Stimulated activated naive B cell treated with anti-CD40 and anti-IgM and Interleukin-4, amounts not matched to agents 10 μg/mL and 1 μg/mL and 100 μg/mL, for 72 hours (primary cell): ENCODE results near the gene VPS13C.
"Not testable (repeated sequence)": the region's sequence is repeated elsewhere in the genome, so short reads cannot be mapped to it uniquely, and the experiment has no call there.

Experiments used
- ATAC-seq, 2 donors: fragments of 150-1000 bp; cut with Tn5 transposase; replicated peaks; 2 replicates each; pipeline ENCODE4 v1.10.0; 2021; ENCODE audit warnings: moderate library complexity in 1 of 2
- DNase-seq: peaks from one replicate; pipeline ENCODE4 v3.0.0; 2021
- H3K27ac Mint-ChIP-seq: one replicate; pipeline ENCODE4 v1.8.0; 2022; ENCODE audit warnings: mild to moderate bottlenecking, mixed read lengths
- H3K27me3 Mint-ChIP-seq, 2 donors: one replicate each; pipeline ENCODE4 v1.8.0; 2022; ENCODE audit warnings: mixed read lengths in 2 of 2
- H3K36me3 Mint-ChIP-seq, 2 donors: one replicate each; pipeline ENCODE4 v1.8.0; 2022; ENCODE audit warnings: mixed read lengths in 2 of 2, mild to moderate bottlenecking in 1 of 2
- H3K4me1 Mint-ChIP-seq, 2 donors: one replicate each; pipeline ENCODE4 v1.8.0; 2022; ENCODE audit warnings: mixed read lengths in 2 of 2, mild to moderate bottlenecking in 1 of 2
- H3K4me3 Mint-ChIP-seq, 2 donors: one replicate each; pipeline ENCODE4 v1.8.0; 2022; ENCODE audit warnings: mild to moderate bottlenecking in 2 of 2, mixed read lengths in 2 of 2, moderate library complexity in 1 of 2
- H3K9me3 Mint-ChIP-seq, 2 donors: one replicate each; pipeline ENCODE4 v1.8.0; 2022; ENCODE audit warnings: mixed read lengths in 2 of 2, mild to moderate bottlenecking in 1 of 2

VPS13C gene

DNA sequence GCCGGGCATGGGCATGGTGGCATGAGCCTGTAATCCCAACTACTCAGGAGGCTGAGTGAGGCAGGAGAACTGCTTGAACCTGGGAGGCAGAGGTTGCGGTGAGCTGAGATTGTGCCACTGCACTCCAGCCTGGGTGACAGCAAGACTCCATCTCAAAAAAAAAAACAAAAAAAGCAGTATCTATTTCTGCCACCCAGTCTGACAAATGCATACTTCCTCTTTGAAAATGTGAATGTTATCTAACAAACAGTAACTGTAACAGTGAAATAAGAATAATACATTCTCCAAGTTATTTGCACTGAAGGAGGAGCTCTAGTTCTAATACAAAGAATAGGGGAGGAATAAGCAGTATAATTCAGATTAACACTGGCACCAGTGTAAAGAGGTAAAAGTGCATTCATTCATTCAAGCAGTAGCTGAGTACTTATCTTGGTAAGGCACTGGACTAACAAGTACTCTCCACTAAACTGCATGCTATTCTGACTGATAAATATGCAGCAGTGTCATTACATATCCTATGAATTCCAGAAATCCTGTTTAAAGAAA, 12.9 kb downstream of the VPS13C start:
- DNase-seq (no peak), ATAC-seq (peak; percentile 56 to 69)
- Mint-ChIP-seq H3K9me3 (peaks cover 0 to 2% of the 10 kb centered on the region in 2 donors), H3K4me3 (no peak overlapping the region), H3K27ac (peak overlapping the region; percentile 83), H3K27me3 (no peaks in the 10 kb centered on the region), H3K36me3 (peaks cover 5 to 8% of the 10 kb centered on the region in 2 donors), H3K4me1 (peaks cover 17 to 46% of the 10 kb centered on the region in 2 donors)

DNA sequence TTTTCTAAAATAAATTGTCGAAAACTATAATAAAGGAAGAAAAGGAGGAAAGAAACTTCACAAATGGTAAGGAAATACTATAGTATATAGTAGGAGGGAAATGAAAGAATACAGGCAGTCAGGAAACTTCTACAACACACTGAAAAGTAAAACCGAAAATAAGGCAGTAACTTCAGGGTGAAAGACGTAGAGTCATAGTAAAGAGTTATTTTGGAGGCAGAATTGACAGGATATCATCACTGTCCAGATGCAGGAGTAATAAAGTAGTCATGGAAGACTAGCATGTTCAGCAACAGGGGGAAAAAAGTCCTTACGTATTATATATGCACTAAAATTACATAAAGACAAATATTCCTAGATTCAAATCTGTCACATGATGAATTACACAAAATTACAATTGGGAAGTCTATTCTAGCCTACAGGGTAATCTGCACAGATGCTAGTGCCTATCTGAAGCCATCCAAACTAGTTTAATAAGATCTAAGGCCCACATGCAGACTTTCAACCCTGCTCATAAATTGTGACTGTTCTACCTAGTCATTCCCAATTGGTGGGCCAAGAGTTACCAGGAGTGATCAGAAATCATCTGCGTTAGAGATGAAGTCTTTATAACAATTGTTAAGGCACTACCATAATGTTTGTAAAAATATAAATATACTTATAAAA, 14.0 kb downstream of the VPS13C start:
- Mint-ChIP-seq H3K27ac (peak overlapping the region; percentile 57), H3K27me3 (no peaks in the 10 kb centered on the region), H3K4me3 (peak overlapping the region; percentile 11 to 36), H3K4me1 (peaks cover 15 to 37% of the 10 kb centered on the region in 2 donors), H3K9me3 (peaks cover 0 to 2% of the 10 kb centered on the region in 2 donors), H3K36me3 (peaks cover 3 to 8% of the 10 kb centered on the region in 2 donors)
- ATAC-seq (peak; percentile 38 to 59), DNase-seq (no peak)

DNA sequence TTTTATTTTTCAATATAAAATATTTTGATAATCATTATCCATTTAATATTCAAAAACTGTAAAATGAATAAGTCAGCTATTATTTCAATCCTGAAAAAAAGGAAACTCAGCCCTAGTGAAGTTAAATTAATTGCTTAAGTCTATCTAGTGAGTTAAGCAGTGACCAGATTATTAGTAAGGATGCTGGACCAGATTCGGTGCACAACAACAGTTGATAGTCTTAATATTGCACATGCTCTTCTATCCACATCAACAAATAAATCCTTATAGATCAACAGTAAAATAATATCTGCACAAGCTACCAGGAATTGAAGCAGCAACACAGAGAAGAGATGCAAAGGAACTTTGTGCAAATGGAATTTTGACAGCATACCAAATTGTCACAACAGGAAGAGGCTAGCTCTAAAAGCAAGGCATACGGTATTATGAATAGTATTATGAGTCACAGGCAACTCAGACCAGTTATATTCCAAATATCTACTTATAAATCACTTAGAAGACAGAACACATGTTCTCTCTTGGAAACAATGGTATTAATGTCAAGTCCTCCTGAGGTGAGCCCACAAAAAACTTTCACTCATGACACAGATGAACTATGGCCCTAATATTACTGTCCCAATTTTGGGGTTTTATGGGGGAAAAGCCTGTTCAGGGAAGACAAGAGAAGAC, 24.9 kb downstream of the VPS13C start:
- Mint-ChIP-seq H3K4me1 (peaks cover 0 to 3% of the 10 kb centered on the region in 2 donors), H3K4me3 (no peak overlapping the region), H3K27ac (no peak overlapping the region), H3K27me3 (no peaks in the 10 kb centered on the region), H3K9me3 (peaks cover 3 to 4% of the 10 kb centered on the region in 2 donors), H3K36me3 (peaks cover 22 to 27% of the 10 kb centered on the region in 2 donors)
- ATAC-seq (no peak), DNase-seq (no peak)

DNA sequence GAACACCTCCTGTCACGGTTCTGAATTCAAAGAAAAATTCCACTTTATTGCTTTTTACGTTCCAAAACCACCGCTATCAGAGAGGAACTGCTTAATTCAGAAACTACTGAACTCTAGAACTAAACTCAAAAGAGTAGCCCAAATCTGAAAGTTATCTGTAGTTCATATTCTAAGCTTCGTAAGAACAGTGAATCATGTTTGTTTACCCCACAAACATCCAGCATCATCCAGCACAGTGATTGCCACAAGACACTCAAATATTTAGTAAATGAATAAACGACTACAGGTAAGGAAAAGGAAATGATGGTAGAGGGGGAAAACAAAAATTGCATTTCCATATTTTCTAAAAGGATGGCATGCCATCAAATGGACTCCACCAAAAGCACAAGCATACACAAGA, 32.3 kb downstream of the VPS13C start:
- no peak for ATAC-seq
- Mint-ChIP-seq H3K27me3 (no peaks in the 10 kb centered on the region), H3K4me3 (no peak overlapping the region), H3K36me3 (peaks cover 25 to 28% of the 10 kb centered on the region in 2 donors), H3K27ac (peak overlapping the region; percentile 25), H3K4me1 (peaks cover 6 to 23% of the 10 kb centered on the region in 2 donors), H3K9me3 (no peaks in the 10 kb centered on the region)
- no peak for DNase-seq

DNA sequence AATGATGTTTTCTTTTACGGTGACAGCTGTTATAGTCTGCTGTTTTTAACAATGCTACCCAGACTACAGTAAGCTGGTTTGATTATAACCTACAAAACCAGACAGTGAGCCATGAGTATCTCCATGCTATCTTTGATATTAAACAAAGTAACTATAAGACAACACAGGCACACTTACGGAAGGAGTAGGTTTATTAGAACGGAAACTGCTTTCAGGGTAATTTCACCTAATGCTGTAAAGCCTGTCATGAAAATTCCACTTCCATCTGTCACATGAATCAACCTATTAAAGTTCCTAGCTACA, 33.0 kb downstream of the VPS13C start:
- Mint-ChIP-seq H3K4me1 (peaks cover 6 to 23% of the 10 kb centered on the region in 2 donors), H3K36me3 (peaks cover 25 to 32% of the 10 kb centered on the region in 2 donors)

DNA sequence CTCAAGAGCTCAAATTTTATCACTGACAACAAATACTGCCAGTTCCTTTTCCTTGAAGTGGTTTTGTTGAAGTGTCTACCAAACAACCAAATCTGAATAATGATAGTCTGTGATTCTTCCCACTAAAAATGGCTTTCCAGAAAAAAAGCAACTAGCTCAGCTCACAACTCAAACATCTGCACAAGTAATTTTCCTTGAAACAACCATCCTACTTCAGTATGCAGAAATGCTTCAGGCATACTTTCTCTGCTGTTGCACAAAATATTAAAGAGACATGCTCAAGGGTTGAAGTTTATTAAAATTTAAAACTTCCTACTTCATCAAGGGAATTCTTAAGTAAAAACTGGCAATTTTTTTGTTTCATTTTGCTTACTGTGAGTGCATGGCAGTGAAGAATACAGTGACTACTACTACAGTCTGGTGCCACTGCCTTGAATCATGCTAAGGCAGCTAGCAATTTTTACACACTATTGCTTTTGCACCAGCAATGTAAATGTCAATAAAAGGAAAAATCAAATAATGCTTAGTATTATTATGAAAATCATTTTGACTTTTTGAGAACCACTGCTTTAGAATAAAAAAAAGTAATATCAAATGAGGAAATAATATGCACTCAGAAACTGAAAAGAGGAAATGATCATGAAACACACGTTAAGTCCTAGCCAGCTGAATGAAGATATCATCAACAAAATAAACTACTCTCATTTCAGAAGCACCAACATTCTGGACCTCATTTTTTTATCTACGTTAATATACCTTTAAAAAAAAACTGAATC, 33.6 kb downstream of the VPS13C start:
- Mint-ChIP-seq H3K4me3 (no peak overlapping the region), H3K9me3 (no peaks in the 10 kb centered on the region), H3K36me3 (peaks cover 25 to 37% of the 10 kb centered on the region in 2 donors), H3K4me1 (peaks cover 6 to 23% of the 10 kb centered on the region in 2 donors), H3K27me3 (no peaks in the 10 kb centered on the region), H3K27ac (peak overlapping the region; percentile 14)
- DNase-seq: no peak
- ATAC-seq: peak; percentile 84 to 89

More for the DNA sequence above, 33.0 kb downstream of the VPS13C start:
- DNase-seq (no peak), ATAC-seq (no peak)
- no peak overlapping the region for H3K27ac Mint-ChIP-seq
- no peaks in the 10 kb centered on the region for H3K27me3 Mint-ChIP-seq
- H3K4me3 Mint-ChIP-seq: no peak overlapping the region
- H3K9me3 Mint-ChIP-seq: no peaks in the 10 kb centered on the region

DNA sequence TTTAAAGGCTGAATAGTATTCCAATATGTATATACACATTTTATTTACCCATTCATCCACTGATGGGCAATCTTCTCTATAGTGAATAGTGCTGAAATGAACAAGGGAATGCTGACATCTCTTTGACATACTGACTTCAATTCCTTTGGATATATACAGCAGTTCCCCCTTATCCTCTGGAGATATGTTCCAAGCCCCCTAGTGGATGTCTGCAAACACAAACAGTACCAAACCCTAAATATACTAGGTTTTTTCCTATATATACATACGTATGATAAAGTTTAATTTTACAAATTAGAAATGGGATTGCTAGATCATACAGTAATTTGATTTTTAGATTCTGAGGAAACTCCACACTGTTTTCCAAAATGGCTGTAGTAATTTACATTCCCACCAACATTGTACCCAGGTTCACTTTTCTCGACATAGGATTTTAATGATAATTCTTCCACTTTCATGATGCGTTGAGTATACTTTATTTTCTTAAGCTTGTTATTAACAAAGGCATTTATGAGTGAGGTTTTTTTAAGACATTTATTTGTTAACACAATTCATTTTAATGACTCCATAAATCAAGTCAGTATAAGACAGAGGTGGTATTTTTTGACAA, 38.2 kb downstream of the VPS13C start:
- peaks cover 0 to 3% of the 10 kb centered on the region in 2 donors for H3K9me3 Mint-ChIP-seq
- ATAC-seq: no peak
- DNase-seq: no peak
- no peak overlapping the region for H3K27ac Mint-ChIP-seq
- H3K4me3 Mint-ChIP-seq: no peak overlapping the region
- H3K4me1 Mint-ChIP-seq: peaks cover 0 to 7% of the 10 kb centered on the region in 2 donors
- H3K27me3 Mint-ChIP-seq: no peaks in the 10 kb centered on the region
- H3K36me3 Mint-ChIP-seq: peaks cover 31 to 55% of the 10 kb centered on the region in 2 donors

DNA sequence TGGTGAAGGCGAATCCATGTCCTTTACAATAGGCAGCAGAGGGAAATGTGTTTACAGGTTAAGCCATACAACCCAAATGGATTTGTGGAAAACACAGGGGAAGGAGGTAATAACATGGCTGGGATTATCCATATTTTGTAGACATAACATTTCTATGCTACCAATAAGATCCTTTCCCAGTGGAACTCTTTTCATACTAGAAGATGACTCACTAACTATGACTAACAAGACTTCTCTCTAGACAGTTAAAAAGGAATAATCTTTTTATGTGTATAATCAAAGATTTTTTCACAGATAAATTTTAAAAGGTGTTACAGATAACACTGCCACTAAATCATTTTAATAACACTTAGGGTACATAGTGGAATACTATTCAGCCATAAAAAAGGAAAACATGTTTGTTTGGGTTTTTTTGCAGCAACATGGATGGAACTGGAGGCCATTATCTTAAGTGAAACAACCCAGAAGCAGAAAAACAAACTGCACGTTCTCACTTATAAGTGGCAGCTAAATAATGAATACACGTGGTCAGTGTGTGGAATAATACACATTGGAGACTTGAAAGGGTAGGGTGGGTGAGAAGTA, 39.6 kb downstream of the VPS13C start:
- Mint-ChIP-seq H3K9me3 (peaks cover 4 to 5% of the 10 kb centered on the region in 2 donors), H3K27ac (no peak overlapping the region), H3K4me1 (peaks cover 0 to 2% of the 10 kb centered on the region in 2 donors), H3K36me3 (peaks cover 28 to 58% of the 10 kb centered on the region in 2 donors), H3K27me3 (no peaks in the 10 kb centered on the region), H3K4me3 (no peak overlapping the region)
- ATAC-seq (no peak), DNase-seq (no peak)

DNA sequence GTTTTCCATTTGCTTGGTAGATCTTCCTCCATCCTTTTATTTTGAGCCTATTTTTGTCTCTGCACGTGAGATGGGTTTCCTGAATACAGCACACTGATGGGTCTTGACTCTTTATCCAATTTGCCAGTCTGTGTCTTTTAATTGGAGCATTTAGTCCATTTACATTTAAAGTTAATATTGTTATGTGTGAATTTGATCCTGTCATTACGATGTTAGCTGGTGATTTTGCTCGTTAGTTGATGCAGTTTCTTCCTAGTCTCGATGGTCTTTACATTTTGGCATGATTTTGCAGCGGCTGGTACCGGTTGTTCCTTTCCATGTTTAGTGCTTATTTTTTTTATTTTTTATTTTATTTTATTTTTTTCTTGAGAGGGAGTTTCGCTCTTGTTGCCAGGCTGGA, 54.9 kb downstream of the VPS13C start:
- not testable (repeated sequence) for DNase-seq, H3K27ac Mint-ChIP-seq, H3K4me3 Mint-ChIP-seq, H3K27me3 Mint-ChIP-seq, H3K9me3 Mint-ChIP-seq, ATAC-seq, H3K4me1 Mint-ChIP-seq
- H3K36me3 Mint-ChIP-seq: peaks cover 13 to 17% of the 10 kb centered on the region in 2 donors

DNA sequence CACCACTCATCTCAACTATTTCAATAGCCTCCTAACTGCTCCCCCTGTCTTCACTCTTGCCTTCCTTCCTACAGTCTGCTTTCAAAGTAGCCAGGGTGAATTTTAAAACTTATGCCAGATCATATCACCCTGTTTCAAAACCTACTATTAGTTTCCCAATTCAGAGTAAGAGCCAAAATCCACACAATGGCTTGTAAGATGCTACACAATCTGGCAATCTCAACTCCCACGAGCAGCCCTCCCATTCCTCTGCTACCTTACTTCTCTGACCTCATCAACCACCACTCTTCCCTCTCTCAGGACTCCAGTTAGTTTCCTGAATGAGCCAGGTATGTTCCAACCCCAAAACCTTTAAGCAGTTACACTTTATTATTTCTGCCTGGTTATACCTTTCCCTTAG, 62.5 kb downstream of the VPS13C start:
- no peaks in the 10 kb centered on the region for H3K27me3 Mint-ChIP-seq

DNA sequence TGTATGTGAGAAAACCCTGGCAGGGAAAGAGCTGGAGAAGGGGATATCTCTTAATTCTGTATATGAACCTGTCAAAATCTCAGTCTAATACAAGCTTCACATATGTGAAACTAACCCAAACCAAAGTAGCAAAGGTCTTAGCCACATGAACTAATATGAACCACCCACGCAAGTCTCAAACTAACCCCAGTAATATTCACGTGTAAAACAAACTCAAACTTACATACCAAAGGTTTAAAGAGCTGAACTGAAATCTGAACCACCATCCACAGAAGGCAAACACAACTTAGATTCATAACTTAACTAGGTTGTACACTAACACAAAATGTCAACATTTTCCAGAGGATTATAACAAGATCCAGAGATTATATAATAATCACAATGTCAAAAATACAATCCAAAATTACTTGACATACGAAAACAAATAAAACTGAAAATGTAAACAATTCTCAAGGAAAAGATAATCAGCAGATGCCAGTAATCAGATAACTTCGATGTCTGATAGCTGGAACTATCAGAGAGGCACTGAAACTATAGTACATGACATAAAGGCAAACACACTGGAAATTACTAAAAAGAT, 64.1 kb downstream of the VPS13C start:
- Mint-ChIP-seq H3K4me3 (no peak overlapping the region), H3K4me1 (peaks cover 0 to 2% of the 10 kb centered on the region in 2 donors), H3K9me3 (no peaks in the 10 kb centered on the region), H3K27ac (no peak overlapping the region), H3K36me3 (peaks cover 32 to 54% of the 10 kb centered on the region in 2 donors), H3K27me3 (no peaks in the 10 kb centered on the region)
- ATAC-seq (no peak), DNase-seq (no peak)

More for the DNA sequence above, 62.5 kb downstream of the VPS13C start:
- ATAC-seq: no peak
- no peak for DNase-seq
- Mint-ChIP-seq H3K27ac (no peak overlapping the region), H3K9me3 (no peaks in the 10 kb centered on the region), H3K36me3 (peaks cover 30 to 41% of the 10 kb centered on the region in 2 donors), H3K4me1 (peaks cover 0 to 2% of the 10 kb centered on the region in 2 donors), H3K4me3 (no peak overlapping the region)

DNA sequence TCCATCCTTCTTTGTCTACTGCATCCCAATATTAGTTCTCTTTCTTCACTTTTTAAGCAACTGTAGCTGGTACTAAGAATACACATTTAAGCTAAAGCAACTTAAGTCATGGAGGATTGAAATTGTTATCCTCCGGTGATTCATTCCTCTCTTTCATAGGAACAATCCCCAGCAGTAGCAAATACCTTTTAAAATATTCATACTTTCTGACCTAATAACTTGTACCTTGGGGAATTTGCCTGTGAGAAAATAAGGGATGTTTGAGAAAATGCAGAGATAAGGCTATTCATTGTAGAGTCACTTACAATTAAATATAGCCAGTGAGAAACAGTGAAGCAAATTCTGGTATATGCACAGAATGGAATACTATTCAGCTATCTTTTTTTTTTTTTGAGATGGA, 66.0 kb downstream of the VPS13C start:
- DNase-seq: no peak
- H3K9me3 Mint-ChIP-seq: peaks cover 2 to 4% of the 10 kb centered on the region in 2 donors
- no peak for ATAC-seq
- H3K4me1 Mint-ChIP-seq: peaks cover 0 to 2% of the 10 kb centered on the region in 2 donors
- H3K27me3 Mint-ChIP-seq: no peaks in the 10 kb centered on the region
- no peak overlapping the region for H3K4me3 Mint-ChIP-seq
- H3K36me3 Mint-ChIP-seq: peaks cover 42 to 59% of the 10 kb centered on the region in 2 donors
- no peak overlapping the region for H3K27ac Mint-ChIP-seq

DNA sequence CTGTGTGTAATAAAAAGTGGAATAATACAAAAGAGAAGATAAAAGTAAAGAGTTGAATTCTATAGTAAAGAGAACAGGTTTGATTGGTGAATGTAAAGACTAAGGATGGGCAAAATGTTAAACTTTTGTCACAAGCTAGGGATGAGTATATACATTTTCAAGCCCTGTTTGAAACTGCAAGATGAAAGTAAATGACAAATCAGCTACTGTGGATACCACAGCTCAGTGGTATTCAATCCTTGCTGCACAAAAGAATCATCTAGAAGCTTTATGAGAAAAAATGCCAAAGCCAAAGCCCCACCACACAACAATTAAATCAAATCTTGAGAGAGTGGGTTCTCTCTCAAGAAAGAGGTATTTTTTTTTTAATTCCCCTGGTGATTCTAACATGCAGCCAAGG, 67.7 kb downstream of the VPS13C start:
- DNase-seq (no peak), ATAC-seq (no peak)
- H3K36me3 Mint-ChIP-seq: peaks cover 49 to 65% of the 10 kb centered on the region in 2 donors
- peaks cover 0 to 2% of the 10 kb centered on the region in 2 donors for H3K4me1 Mint-ChIP-seq
- no peaks in the 10 kb centered on the region for H3K27me3 Mint-ChIP-seq
- H3K27ac Mint-ChIP-seq: no peak overlapping the region
- peaks cover 3 to 5% of the 10 kb centered on the region in 2 donors for H3K9me3 Mint-ChIP-seq
- H3K4me3 Mint-ChIP-seq: no peak overlapping the region
